GM13977 (cell line): ENCODE data around the gene PRR18.

Experiments used
- DNase-seq: peaks from one replicate; pipeline ENCODE4 v3.0.0; 2012; ENCODE audit warnings: low spot score
- CTCF ChIP-seq: IDR thresholded peaks from 2 replicates; pipeline ENCODE4 v1.5.1; 2012; ENCODE audit warnings: mild to moderate bottlenecking, control low read depth; ENCODE audit not compliant: insufficient read depth; ENCODE audit errors: extremely low read depth, missing control alignments
- in situ Hi-C: fragments of 300-500 bp; cut with MboI; formaldehyde crosslinking; loops from one replicate; pipeline ENCODE4 v1.12.0; 2022; ENCODE audit warnings: low sequenced_read_pairs, low pct_unique_long_range_greater_than_20kb, mixed read lengths, inconsistent platforms; ENCODE audit not compliant: unreplicated experiment

Gene PRR18

GRCh38 chr6:166313255-166314070, 5.3 kb upstream of the PRR18 start:
- DNase-seq, result peak; percentile 83
- TF ChIP-seq CTCF, result peak; percentile 79
- in situ Hi-C loops, result no loop called here

- no peak for DNase-seq
- in situ Hi-C loops, result no loop called here
- no peak for TF ChIP-seq CTCF
Observed at GRCh38 chr6:166312832-166313231, 4.6 kb upstream of the PRR18 start.

- in situ Hi-C loops, result no loop called here
- no peak for DNase-seq
- no peak for TF ChIP-seq CTCF
Observed at GRCh38 chr6:166310634-166311033, 2.4 kb upstream of the PRR18 start.

- in situ Hi-C loops, result no loop called here
- TF ChIP-seq CTCF, result no peak
- no peak for DNase-seq
Observed at GRCh38 chr6:166309977-166310376, 1.8 kb upstream of the PRR18 start.

GRCh38 chr6:166308769-166309589, 787 bp upstream of the PRR18 start:
- DNase-seq, result no peak
- no peak for TF ChIP-seq CTCF

GRCh38 chr6:166307082-166308032, 835 bp downstream of the PRR18 start:
- peak; percentile 58 for DNase-seq
- in situ Hi-C loops, result no loop called here
- TF ChIP-seq CTCF, result no peak

More at GRCh38 chr6:166308769-166309589, 787 bp upstream of the PRR18 start:
- in situ Hi-C loops, result no loop called here
